Subcutaneous adipose tissue (tissue), 4 donors: ENCODE data around the gene OR10AD1. TPM values are rescaled to one million over a fixed set of nuclear protein-coding genes. Genes with fewer than 3 reads are reported as not detected.

Experiments used
- CTCF ChIP-seq: fragments of 450-650 bp; IDR thresholded peaks from one replicate; pipeline ENCODE4 v1.5.1; 2016; ENCODE audit warnings: low read depth, mild to moderate bottlenecking, control low read depth, antibody characterized with exemption, moderate library complexity
- total RNA-seq, 4 donors: library from RNA; depleted of rRNA; stranded (reverse); fragments of >200 nt; gene quantifications; one replicate each; pipeline ENCODE4 v1.1.0, GENCODE V29; 2016

Gene OR10AD1
- total RNA-seq, 4 donors from 2014 or later, result not detected

DNA sequence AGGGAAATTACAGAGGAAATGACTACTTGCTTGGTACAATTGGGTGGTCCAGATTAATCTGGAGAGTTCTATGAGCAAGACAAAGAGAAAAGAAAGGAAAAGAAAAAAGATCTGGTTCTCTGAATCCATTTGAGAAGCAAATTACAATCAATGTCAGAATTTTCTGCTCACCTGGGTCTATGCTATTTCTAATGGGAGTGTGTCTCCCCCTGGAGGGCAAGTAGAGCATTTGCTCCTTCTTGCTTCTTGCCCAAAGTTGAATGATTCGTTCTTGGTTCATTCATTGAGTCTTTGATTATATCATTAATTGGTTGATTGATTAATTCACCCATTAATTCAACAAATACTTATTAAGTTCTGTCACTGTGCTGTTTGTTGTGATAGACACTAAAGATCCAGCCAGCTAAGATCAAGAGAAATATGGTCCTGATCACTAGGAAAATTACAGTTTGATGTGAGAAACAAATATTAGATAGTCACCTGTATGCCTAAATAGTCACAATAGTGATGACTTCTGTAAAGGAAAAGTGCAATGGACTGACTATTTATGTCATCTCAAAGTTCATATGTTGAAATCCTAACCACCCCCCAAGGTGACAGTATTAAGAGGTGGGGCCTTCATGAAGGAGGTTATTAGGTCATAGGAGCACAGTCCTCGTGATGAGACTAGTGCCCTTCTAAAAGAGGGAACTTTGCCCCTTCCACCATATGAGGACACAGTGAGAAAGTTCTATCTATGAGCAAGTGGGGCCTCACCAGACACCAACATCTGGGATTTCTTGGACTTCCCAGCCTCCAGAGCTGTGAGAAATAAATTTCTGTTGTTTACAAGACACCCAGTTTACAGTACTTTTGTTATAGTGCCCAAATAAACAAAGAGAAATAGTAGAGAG, 37.8 kb downstream of the OR10AD1 start:
- TF ChIP-seq CTCF, result no peak

DNA sequence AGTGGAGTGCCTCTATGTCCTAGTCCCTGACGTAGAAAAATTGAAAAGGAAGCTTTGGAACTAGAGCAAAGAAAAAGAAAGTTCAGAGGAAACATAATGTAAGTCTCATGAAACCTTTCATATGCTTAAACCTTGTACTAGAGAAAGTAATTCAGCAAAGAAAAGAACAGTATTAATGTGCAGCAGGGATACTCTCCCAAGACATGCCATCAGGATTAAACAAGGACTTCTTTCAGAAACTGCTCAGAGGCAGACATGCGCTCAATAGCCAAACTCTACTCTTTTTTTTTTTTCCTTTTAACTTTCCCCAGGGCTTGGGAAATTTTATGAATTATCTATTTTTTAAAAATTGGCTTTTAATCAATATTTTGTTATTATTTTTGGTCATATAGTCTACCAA, 38.6 kb downstream of the OR10AD1 start:
- no peak for TF ChIP-seq CTCF

GRCh38 chr12:48163150-48163747, 39.8 kb downstream of the OR10AD1 start:
- no peak for TF ChIP-seq CTCF

- TF ChIP-seq CTCF, result no peak
Measured at GRCh38 chr12:48160807-48161206, 42.3 kb downstream of the OR10AD1 start.

DNA sequence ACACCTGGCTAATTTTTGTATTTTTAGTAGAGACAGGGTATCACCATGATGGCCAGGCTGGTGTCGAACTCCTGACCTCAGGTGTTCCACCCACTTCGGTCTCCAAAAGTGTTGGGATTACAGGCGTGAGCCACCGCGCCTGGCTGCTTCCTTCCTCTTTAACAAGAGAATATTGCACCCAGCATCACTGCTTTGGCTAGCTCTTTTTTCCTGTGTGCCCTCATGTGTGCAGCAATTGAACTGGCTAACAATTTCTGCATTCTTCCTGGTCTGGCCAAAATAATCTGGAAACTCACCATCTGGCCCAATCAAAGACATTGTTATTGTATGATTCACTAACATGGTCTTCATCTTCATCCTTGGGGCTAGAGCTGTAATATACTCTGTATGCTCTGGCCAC, 43.0 kb downstream of the OR10AD1 start:
- TF ChIP-seq CTCF, result no peak

GRCh38 chr12:48157889-48158370, 45.2 kb downstream of the OR10AD1 start:
- no peak for TF ChIP-seq CTCF

DNA sequence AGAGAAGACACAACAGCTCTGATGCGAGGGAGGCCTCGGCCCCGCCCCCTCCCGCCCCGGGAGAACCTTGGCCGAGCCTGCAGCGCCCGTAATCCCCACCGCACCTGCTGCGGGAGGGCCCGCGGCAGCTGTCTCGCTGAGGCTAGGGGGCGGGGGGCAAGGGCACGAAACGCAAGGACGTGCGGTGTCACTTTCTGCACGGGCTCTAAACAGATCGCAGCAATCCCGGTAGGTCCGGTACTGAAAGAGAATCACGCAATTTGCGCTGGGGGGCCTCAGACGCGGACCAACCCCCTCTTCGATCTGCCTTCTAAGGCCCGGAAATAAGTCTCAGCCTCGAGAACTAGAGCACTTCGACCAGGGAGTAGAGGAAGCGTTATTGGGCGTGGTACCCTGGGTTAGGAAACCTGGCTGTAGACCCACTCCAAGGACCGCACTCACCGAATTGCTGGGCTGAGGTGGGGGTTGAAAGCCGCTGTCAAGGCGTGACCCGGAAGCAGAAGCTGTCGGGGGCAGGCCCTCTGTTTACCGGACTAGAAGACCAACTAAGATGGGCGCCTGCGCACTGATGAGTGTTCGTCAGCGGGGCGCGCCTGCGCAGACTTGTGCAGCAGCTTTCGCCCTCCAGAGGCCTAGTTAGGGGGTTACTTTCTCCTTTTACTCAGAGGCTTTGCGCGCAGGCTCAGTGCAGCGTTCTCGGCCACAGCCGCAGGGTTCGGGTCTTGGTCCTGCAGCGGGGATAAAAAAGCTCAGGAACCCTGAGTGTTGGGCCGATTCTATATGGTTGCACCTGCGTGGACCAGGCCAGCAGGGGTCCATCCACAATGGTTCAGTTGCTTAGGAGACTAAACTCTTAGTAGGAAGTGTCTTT, 45.8 kb downstream of the OR10AD1 start, which contains the start of gene ASB8:
TSS of gene ASB8 (minus strand) at position 498 of the 871 bp plus-strand sequence. CDS start 4,019 bp downstream, outside the sequence.
- TF ChIP-seq CTCF, result no peak
